AG04450 (cell line): ENCODE data around the gene ZNF516. TPM values are rescaled to one million over a fixed set of nuclear protein-coding genes. Genes with fewer than 3 reads are reported as not detected.

Experiments
- CTCF ChIA-PET: fragments of 300-600, 350-600 bp; formaldehyde crosslinking; extraction: SDS; loops from one replicate; lab custom pipeline; 2022; ENCODE audit warnings: antibody characterized with exemption, inconsistent platforms; lab: Charles Lee
- POLR2A ChIA-PET: fragments of 350-600 bp; formaldehyde crosslinking; extraction: SDS; loops from one replicate; lab custom pipeline; 2021; ENCODE audit warnings: antibody characterized with exemption, inconsistent platforms; lab: Yijun Ruan, JAX
- DNase-seq: peaks from one replicate; pipeline ENCODE4 v3.0.0-alpha.2; 2011; ENCODE audit warnings: low read depth, low spot score
- H3K27ac ChIP-seq: one replicate; pipeline ENCODE4 v1.5.1; 2012; ENCODE audit warnings: low read depth, low read length, control low read depth
- H3K27me3 ChIP-seq: one replicate; pipeline ENCODE4 v1.6.0; 2012; ENCODE audit warnings: low read length; ENCODE audit not compliant: control insufficient read depth, insufficient read depth
- H3K4me3 ChIP-seq: 2 replicates; pipeline ENCODE4 v1.5.1; 2011; ENCODE audit warnings: mild to moderate bottlenecking, low read depth, low read length, control low read depth
- H3K9me3 ChIP-seq: 2 replicates; pipeline ENCODE4 v1.5.1; 2012; ENCODE audit warnings: low read length; ENCODE audit not compliant: control insufficient read depth, insufficient read depth
- CTCF ChIP-seq: IDR thresholded peaks from 2 replicates; pipeline ENCODE4 v1.5.1; 2011; ENCODE audit warnings: low read depth, low read length, control low read depth, inconsistent platforms
- polyA plus RNA-seq: library from polyadenylated mRNA; depleted of rRNA; stranded (reverse); fragments of >200 nt; gene quantifications from 2 replicates; pipeline ENCODE4 v1.2.3, GENCODE V29; 2011

ZNF516 gene
- polyA plus RNA-seq, 1 experiment = 15.5 TPM

GRCh38 chr18:76431437-76432273, 63.4 kb downstream of the ZNF516 start:
- CTCF ChIA-PET = no interaction called here
- TF ChIP-seq CTCF = no peak

GRCh38 chr18:76430636-76431035, 64.4 kb downstream of the ZNF516 start:
- DNase-seq = no peak
- Histone ChIP-seq H3K4me3 (no peak overlapping the region), H3K27ac (no peak overlapping the region), H3K27me3 (no peaks in the 10 kb centered on the region), H3K9me3 (no peaks in the 10 kb centered on the region; the same call in 1 of the 2 replicates)
- TF ChIP-seq CTCF = no peak
- ChIA-PET POLR2A (no interaction called here), CTCF (interaction anchor here (0.8 kb wide), 1 partner anchor 16 kb away, joined by 3 read pairs; no protein-coding TSS in a partner anchor)

More at GRCh38 chr18:76431437-76432273, 63.4 kb downstream of the ZNF516 start:
- no peak for DNase-seq
- Histone ChIP-seq H3K4me3 (no peak overlapping the region), H3K9me3 (no peaks in the 10 kb centered on the region; the same call in 1 of the 2 replicates), H3K27ac (peak overlapping the region; percentile 31), H3K27me3 (no peaks in the 10 kb centered on the region)
- POLR2A ChIA-PET = no interaction called here

GRCh38 chr18:76429262-76430126, 65.5 kb downstream of the ZNF516 start:
- H3K4me3 ChIP-seq = no peak overlapping the region
- H3K27ac ChIP-seq = no peak overlapping the region
- ChIA-PET POLR2A (no interaction called here), CTCF (interaction anchor here (0.8 kb wide), 1 partner anchor 17 kb away, joined by 3 read pairs; no protein-coding TSS in a partner anchor)
- no peaks in the 10 kb centered on the region for H3K27me3 ChIP-seq
- no peak for DNase-seq
- no peaks in the 10 kb centered on the region; the same call in 1 of the 2 replicates for H3K9me3 ChIP-seq
- no peak for TF ChIP-seq CTCF

- ChIA-PET POLR2A (no interaction called here), CTCF (no interaction called here)
- no peak overlapping the region for H3K27ac ChIP-seq
- DNase-seq = no peak
- H3K9me3 ChIP-seq = no peaks in the 10 kb centered on the region; the same call in 1 of the 2 replicates
- no peaks in the 10 kb centered on the region for H3K27me3 ChIP-seq
- H3K4me3 ChIP-seq = no peak overlapping the region
- TF ChIP-seq CTCF = no peak
These were observed 66.4 kb downstream of the ZNF516 start for GRCh38 chr18:76428396-76429261.
